ENCODE measurements around the gene TLR5.

TLR5 gene

GRCh38 chr1:223137455-223138085, 5.5 kb downstream of the TLR5 start:
- no peaks in the 10 kb centered on the region for H3K79me1 ChIP-seq (ENCODE audit: low read length)
- no peak overlapping the region for H2AK5ac ChIP-seq (ENCODE audit: low read length)

GRCh38 chr1:223136086-223136485, 7.0 kb downstream of the TLR5 start:
- Histone ChIP-seq H3K56ac (ENCODE audit: low read length) (no peak overlapping the region), H3K4me2 (ENCODE audit: low read length) (no peak overlapping the region), H3K27me3 (ENCODE audit: insufficient read depth, low read length, poor library complexity) (no peaks in the 10 kb centered on the region), H3K36me3 (ENCODE audit: control insufficient read depth, insufficient read depth, low read length) (no peaks in the 10 kb centered on the region), H3K9ac (ENCODE audit: low read length) (no peak overlapping the region), H3K23ac (ENCODE audit: low read length) (no peak overlapping the region), H4K5ac (ENCODE audit: low read length) (no peak overlapping the region), H3K4me1 (ENCODE audit: control insufficient read depth, low read depth, low read length) (peaks cover 7% of the 10 kb centered on the region), H3K4ac (ENCODE audit: low read depth, low read length) (no peak overlapping the region), H3K27ac (ENCODE audit: low read depth, low read length) (no peak overlapping the region), H2BK5ac (ENCODE audit: low read length) (no peak overlapping the region), H2BK120ac (ENCODE audit: low read depth, low read length) (no peak overlapping the region), H2AK5ac (ENCODE audit: low read length) (no peak overlapping the region), H4K8ac (ENCODE audit: low read depth, low read length) (no peak overlapping the region), H2BK15ac (replicated peaks; ENCODE audit: low read depth) (no peak overlapping the region), H3K79me1 (ENCODE audit: low read length) (no peaks in the 10 kb centered on the region), H3K4me3 (ENCODE audit: low read length) (no peak overlapping the region), H3K18ac (ENCODE audit: low read length) (no peak overlapping the region), H3K79me2 (ENCODE audit: control insufficient read depth, insufficient read depth, low read length) (no peaks in the 10 kb centered on the region)
- peak; percentile 63 for DNase-seq
- no CpG with 5 or more reads among the region's 2 CpGs for WGBS (ENCODE audit: extremely low coverage, insufficient coverage, low lambda C conversion rate)

More at GRCh38 chr1:223137455-223138085, 5.5 kb downstream of the TLR5 start:
- no peak overlapping the region for H3K18ac ChIP-seq (ENCODE audit: low read length)
- no peak overlapping the region for H2BK15ac ChIP-seq (replicated peaks; ENCODE audit: low read depth)
- H3K56ac ChIP-seq (ENCODE audit: low read length) = no peak overlapping the region
- no peak overlapping the region for H2BK120ac ChIP-seq (ENCODE audit: low read depth, low read length)
- H4K8ac ChIP-seq (ENCODE audit: low read depth, low read length) = no peak overlapping the region
- peaks cover 7% of the 10 kb centered on the region for H3K4me1 ChIP-seq (ENCODE audit: control insufficient read depth, low read depth, low read length)
- no peak overlapping the region for H3K4me3 ChIP-seq (ENCODE audit: low read length)
- DNase-seq = no peak
- no peak overlapping the region for H2BK5ac ChIP-seq (ENCODE audit: low read length)
- H3K79me2 ChIP-seq (ENCODE audit: control insufficient read depth, insufficient read depth, low read length) = no peaks in the 10 kb centered on the region
- no peak overlapping the region for H3K4me2 ChIP-seq (ENCODE audit: low read length)
- H3K27ac ChIP-seq (ENCODE audit: low read depth, low read length) = no peak overlapping the region
- H3K27me3 ChIP-seq (ENCODE audit: insufficient read depth, low read length, poor library complexity) = no peaks in the 10 kb centered on the region
- H4K5ac ChIP-seq (ENCODE audit: low read length) = no peak overlapping the region
- no peak overlapping the region for H3K4ac ChIP-seq (ENCODE audit: low read depth, low read length)
- H3K36me3 ChIP-seq (ENCODE audit: control insufficient read depth, insufficient read depth, low read length) = no peaks in the 10 kb centered on the region
- H3K23ac ChIP-seq (ENCODE audit: low read length) = no peak overlapping the region
- no CpG with 5 or more reads among the region's 2 CpGs for WGBS (ENCODE audit: extremely low coverage, insufficient coverage, low lambda C conversion rate)
- H3K9ac ChIP-seq (ENCODE audit: low read length) = no peak overlapping the region

DNA sequence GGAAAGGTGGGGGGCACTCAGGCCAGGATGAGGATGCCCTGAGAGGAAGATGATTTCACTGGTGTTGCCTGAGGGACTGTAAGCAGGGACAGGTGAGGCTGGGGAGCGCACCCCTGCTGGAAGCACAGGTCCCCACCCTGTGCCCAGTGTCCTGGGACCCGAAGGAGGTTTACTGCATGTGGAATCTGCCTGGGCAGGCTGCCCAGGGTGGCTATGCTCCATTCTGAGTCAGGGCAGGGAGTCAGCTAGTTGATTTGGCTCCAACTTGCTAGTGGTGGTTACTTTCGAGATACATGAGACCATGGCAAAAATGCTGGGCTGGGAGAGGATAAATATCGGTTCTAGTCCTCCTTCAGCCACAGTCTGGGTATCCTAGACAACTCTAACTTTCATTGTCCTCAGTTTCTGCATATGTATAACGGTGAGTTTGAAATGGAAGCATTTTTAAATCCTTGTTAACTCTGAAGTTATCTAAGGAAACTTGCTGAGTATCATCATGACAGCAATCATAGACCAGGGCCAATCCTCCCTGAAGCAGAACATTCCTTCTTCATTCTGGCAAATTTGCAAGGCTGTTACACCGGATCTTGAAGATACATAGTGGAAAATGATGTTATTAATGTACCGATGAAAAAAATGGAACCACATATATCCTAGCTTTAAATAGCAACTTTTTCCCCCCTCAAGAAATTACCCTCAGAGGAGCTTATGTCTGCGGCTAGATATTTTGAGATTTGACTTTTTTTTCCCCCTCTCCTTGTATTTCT, 7.7 kb downstream of the TLR5 start:
- H2BK15ac ChIP-seq (replicated peaks; ENCODE audit: low read depth) = no peak overlapping the region
- no peaks in the 10 kb centered on the region for H3K27me3 ChIP-seq (ENCODE audit: insufficient read depth, low read length, poor library complexity)
- H3K27ac ChIP-seq (ENCODE audit: low read depth, low read length) = no peak overlapping the region
- H3K18ac ChIP-seq (ENCODE audit: low read length) = no peak overlapping the region
- no peak overlapping the region for H3K9ac ChIP-seq (ENCODE audit: low read length)
- no peak overlapping the region for H4K5ac ChIP-seq (ENCODE audit: low read length)
- WGBS (ENCODE audit: extremely low coverage, insufficient coverage, low lambda C conversion rate) = no CpG with 5 or more reads among the region's 8 CpGs
- peaks cover 7% of the 10 kb centered on the region for H3K4me1 ChIP-seq (ENCODE audit: control insufficient read depth, low read depth, low read length)
- H4K8ac ChIP-seq (ENCODE audit: low read depth, low read length) = no peak overlapping the region
- H3K79me1 ChIP-seq (ENCODE audit: low read length) = no peaks in the 10 kb centered on the region
- H3K36me3 ChIP-seq (ENCODE audit: control insufficient read depth, insufficient read depth, low read length) = no peaks in the 10 kb centered on the region
- H3K4me2 ChIP-seq (ENCODE audit: low read length) = no peak overlapping the region
- no peak overlapping the region for H2AK5ac ChIP-seq (ENCODE audit: low read length)
- no peak overlapping the region for H3K56ac ChIP-seq (ENCODE audit: low read length)
- H2BK5ac ChIP-seq (ENCODE audit: low read length) = no peak overlapping the region
- no peak overlapping the region for H3K23ac ChIP-seq (ENCODE audit: low read length)
- H3K4ac ChIP-seq (ENCODE audit: low read depth, low read length) = no peak overlapping the region
- no peaks in the 10 kb centered on the region for H3K79me2 ChIP-seq (ENCODE audit: control insufficient read depth, insufficient read depth, low read length)
- DNase-seq = no peak
- H3K4me3 ChIP-seq (ENCODE audit: low read length) = no peak overlapping the region
- H2BK120ac ChIP-seq (ENCODE audit: low read depth, low read length) = no peak overlapping the region

- H4K5ac ChIP-seq (ENCODE audit: low read length) = no peak overlapping the region
- no peak overlapping the region for H2BK5ac ChIP-seq (ENCODE audit: low read length)
- peak overlapping the region; percentile 83 for H3K56ac ChIP-seq (ENCODE audit: low read length)
- no peak overlapping the region for H3K23ac ChIP-seq (ENCODE audit: low read length)
- no peak overlapping the region for H3K27ac ChIP-seq (ENCODE audit: low read depth, low read length)
- H3K9ac ChIP-seq (ENCODE audit: low read length) = peak overlapping the region; percentile 63
- WGBS (ENCODE audit: extremely low coverage, insufficient coverage, low lambda C conversion rate) = no CpG with 5 or more reads among the region's 23 CpGs
- DNase-seq = peak; percentile 92
- peak overlapping the region; percentile 20 for H3K4me2 ChIP-seq (ENCODE audit: low read length)
- H3K79me1 ChIP-seq (ENCODE audit: low read length) = no peaks in the 10 kb centered on the region
- H3K18ac ChIP-seq (ENCODE audit: low read length) = no peak overlapping the region
- H3K79me2 ChIP-seq (ENCODE audit: control insufficient read depth, insufficient read depth, low read length) = no peaks in the 10 kb centered on the region
- no peak overlapping the region for H3K4ac ChIP-seq (ENCODE audit: low read depth, low read length)
- no peaks in the 10 kb centered on the region for H3K27me3 ChIP-seq (ENCODE audit: insufficient read depth, low read length, poor library complexity)
- H2BK15ac ChIP-seq (replicated peaks; ENCODE audit: low read depth) = no peak overlapping the region
- peaks cover 7% of the 10 kb centered on the region for H3K4me1 ChIP-seq (ENCODE audit: control insufficient read depth, low read depth, low read length)
- no peak overlapping the region for H2AK5ac ChIP-seq (ENCODE audit: low read length)
- no peak overlapping the region for H2BK120ac ChIP-seq (ENCODE audit: low read depth, low read length)
- peak overlapping the region; percentile 58 for H3K4me3 ChIP-seq (ENCODE audit: low read length)
- no peaks in the 10 kb centered on the region for H3K36me3 ChIP-seq (ENCODE audit: control insufficient read depth, insufficient read depth, low read length)
- H4K8ac ChIP-seq (ENCODE audit: low read depth, low read length) = no peak overlapping the region
Observed at GRCh38 chr1:223133824-223134435, 9.1 kb downstream of the TLR5 start.

DNA sequence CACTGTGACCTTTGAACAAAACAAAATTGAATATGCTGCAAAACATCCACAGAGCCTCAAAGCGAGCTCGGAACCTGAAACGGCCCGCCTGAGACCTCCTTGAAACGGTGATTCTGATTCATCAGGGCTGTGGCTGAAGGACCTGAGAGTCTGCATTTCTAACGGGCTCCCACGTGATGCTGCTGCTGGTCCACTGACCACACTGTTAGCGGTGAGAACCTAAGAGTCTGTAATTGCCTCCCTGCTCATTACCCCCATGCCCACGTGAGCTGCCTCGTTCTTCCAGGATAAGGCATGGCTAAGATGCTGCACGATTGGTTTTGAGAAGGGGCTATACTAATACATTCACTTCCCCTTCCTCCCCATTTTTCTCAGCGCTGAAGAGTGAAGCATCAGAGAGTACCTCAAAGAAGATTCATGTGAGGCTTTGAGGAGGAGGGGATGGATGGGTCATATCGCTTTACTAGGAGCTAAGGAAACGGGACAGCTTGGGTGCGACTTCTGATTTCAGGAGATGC, 9.7 kb downstream of the TLR5 start:
- WGBS (ENCODE audit: extremely low coverage, insufficient coverage, low lambda C conversion rate) = no CpG with 5 or more reads among the region's 15 CpGs
- Histone ChIP-seq H2BK15ac (replicated peaks; ENCODE audit: low read depth) (no peak overlapping the region), H2AK5ac (ENCODE audit: low read length) (no peak overlapping the region), H3K23ac (ENCODE audit: low read length) (no peak overlapping the region), H3K18ac (ENCODE audit: low read length) (no peak overlapping the region), H3K4me3 (ENCODE audit: low read length) (no peak overlapping the region), H4K5ac (ENCODE audit: low read length) (no peak overlapping the region), H3K4me1 (ENCODE audit: control insufficient read depth, low read depth, low read length) (peaks cover 7% of the 10 kb centered on the region), H3K79me1 (ENCODE audit: low read length) (no peaks in the 10 kb centered on the region), H3K27ac (ENCODE audit: low read depth, low read length) (no peak overlapping the region), H3K9ac (ENCODE audit: low read length) (peak overlapping the region; percentile 15), H4K8ac (ENCODE audit: low read depth, low read length) (no peak overlapping the region), H3K79me2 (ENCODE audit: control insufficient read depth, insufficient read depth, low read length) (no peaks in the 10 kb centered on the region), H3K56ac (ENCODE audit: low read length) (no peak overlapping the region), H3K4ac (ENCODE audit: low read depth, low read length) (no peak overlapping the region), H2BK120ac (ENCODE audit: low read depth, low read length) (no peak overlapping the region), H3K27me3 (ENCODE audit: insufficient read depth, low read length, poor library complexity) (no peaks in the 10 kb centered on the region), H3K4me2 (ENCODE audit: low read length) (peak overlapping the region; percentile 19), H2BK5ac (ENCODE audit: low read length) (no peak overlapping the region), H3K36me3 (ENCODE audit: control insufficient read depth, insufficient read depth, low read length) (no peaks in the 10 kb centered on the region)
- DNase-seq = no peak
